Body of pancreas (tissue), 4 donors: ENCODE results near the gene STX11. TPM values are rescaled to one million over a fixed set of nuclear protein-coding genes. Genes with fewer than 3 reads are reported as not detected.

Experiments used
- ATAC-seq: fragments of 150-250 bp; one replicate; pipeline ENCODE4 v1.9.1; 2016
- DNase-seq, 4 donors: peaks; one replicate each; pipeline ENCODE4 v3.0.0-alpha.2; 2019
- H3K27ac ChIP-seq, 4 donors: fragments of 200-600 bp; sonication (generic); 1 replicate in 3 of 4; 2 replicates in 1 of 4; pipeline versions ENCODE4 v1.5.1 to v1.6.1; 2016 to 2019; ENCODE audit warnings: mild to moderate bottlenecking in 1 of 4, mixed read lengths in 1 of 4, moderate library complexity in 1 of 4
- H3K27me3 ChIP-seq, 2 donors: fragments of 200-600 bp; sonication (generic); one replicate each; pipeline ENCODE4 v1.6.0; 2016; ENCODE audit warnings: mild to moderate bottlenecking in 1 of 2
- H3K36me3 ChIP-seq, 2 donors: fragments of 200-600 bp; sonication (generic); replicated peaks in 1 of 2; 2 replicates each; pipeline ENCODE4 v1.5.1; 2016; ENCODE audit warnings: low read depth in 2 of 2; ENCODE audit not compliant: insufficient read depth in 1 of 2
- H3K4me1 ChIP-seq: fragments of 200-600 bp; sonication (generic); one replicate; pipeline ENCODE4 v1.6.0; 2016
- H3K4me3 ChIP-seq, 2 donors: fragments of 200-600 bp; sonication (generic); 1 replicate in 1 of 2; 2 replicates in 1 of 2; pipeline ENCODE4 v1.5.1; 2016 to 2019
- H3K9me3 ChIP-seq, 3 donors: fragments of 200-600 bp; sonication (generic); 1 replicate in 2 of 3; 2 replicates in 1 of 3; pipeline ENCODE4 v1.5.1; 2016
- POLR2A ChIP-seq, 3 donors: fragments of 450-650 bp; IDR thresholded peaks; one replicate each; pipeline ENCODE4 v1.6.1; 2016; ENCODE audit warnings: antibody characterized with exemption in 3 of 3, mild to moderate bottlenecking in 2 of 3
- WGBS, 2 donors: methylation state at CpG; one replicate each; pipeline ENCODE4 v1.1.5; 2017; 5-methylcytosine and 5-hydroxymethylcytosine counted together
- intact Hi-C: fragments of 100-400 bp; cut with DNase I; formaldehyde crosslinking; loops from one replicate; pipeline ENCODE4 v1.15.1; 2023
- total RNA-seq, 2 donors: library from RNA; depleted of rRNA; stranded (reverse); fragments of >200 nt; gene quantifications; one replicate each; pipeline ENCODE4 v1.1.0, GENCODE V29; 2016
- TF ChIP-seq, protein P1 (sequence below), 7 experiments: fragments of 450-650 bp in 4 of 7; fragments of 200-600 bp in 3 of 7; sonication (generic) in 3 of 7; IDR thresholded peaks; one replicate each; pipeline ENCODE4 v1.5.1; 2016 to 2019; ENCODE audit warnings: antibody characterized with exemption in 7 of 7

STX11 gene
- total RNA-seq, 2 donors from 2014 or later = 4.4 to 7.6 TPM

DNA sequence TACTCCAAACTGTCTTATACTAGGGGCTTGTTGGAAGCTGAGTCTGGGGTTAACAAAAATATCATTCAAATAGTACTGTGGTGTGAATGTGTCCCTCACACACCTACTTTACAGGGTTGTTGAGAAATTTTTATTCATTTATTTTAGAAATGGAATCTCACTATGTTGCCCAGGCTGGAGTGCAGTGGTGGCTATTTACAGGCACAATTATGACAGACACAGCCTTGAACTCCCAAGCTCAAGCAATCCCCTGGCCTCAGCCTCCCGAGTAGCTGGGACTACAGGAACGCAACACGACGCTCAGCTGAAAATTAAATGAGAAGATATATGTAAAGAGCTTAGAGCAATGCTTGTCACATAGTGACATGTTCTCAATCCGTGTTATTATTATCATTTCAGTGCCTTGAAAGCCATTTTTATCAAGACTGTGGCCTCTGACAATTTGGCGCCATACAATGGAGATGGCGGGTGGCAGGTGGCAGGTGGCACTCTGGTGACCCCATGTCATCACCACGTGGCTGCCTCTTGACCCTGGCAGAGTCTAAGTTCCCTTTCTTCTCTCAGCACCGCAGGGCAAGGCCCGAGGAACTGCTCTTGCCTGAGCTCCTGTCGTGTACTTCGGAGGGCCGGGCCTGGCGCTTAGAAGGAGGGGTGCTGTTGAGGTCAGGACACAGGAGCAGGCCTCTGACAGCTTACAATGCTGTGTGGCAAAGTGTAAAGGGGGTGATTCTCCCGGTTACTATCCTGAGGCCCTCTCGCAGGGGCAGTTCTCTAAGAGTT lies 64.5 kb downstream of the STX11 start:
- ATAC-seq (no peak), DNase-seq (no peak)
- no peaks in the 10 kb centered on the region for H3K27me3 ChIP-seq
- H3K4me1 ChIP-seq = peaks cover 9% of the 10 kb centered on the region
- H3K27ac ChIP-seq = peak overlapping the region; percentile 86 to 97 (median 94)
- H3K36me3 ChIP-seq = no peaks in the 10 kb centered on the region
- 79 to 85% methylated on average over 10 to 16 of the region's 16 CpGs for WGBS, 2 donors
- H3K9me3 ChIP-seq = no peaks in the 10 kb centered on the region
- intact Hi-C loops = no loop called here
- H3K4me3 ChIP-seq = no peak overlapping the region
- TF ChIP-seq, protein P1, sequence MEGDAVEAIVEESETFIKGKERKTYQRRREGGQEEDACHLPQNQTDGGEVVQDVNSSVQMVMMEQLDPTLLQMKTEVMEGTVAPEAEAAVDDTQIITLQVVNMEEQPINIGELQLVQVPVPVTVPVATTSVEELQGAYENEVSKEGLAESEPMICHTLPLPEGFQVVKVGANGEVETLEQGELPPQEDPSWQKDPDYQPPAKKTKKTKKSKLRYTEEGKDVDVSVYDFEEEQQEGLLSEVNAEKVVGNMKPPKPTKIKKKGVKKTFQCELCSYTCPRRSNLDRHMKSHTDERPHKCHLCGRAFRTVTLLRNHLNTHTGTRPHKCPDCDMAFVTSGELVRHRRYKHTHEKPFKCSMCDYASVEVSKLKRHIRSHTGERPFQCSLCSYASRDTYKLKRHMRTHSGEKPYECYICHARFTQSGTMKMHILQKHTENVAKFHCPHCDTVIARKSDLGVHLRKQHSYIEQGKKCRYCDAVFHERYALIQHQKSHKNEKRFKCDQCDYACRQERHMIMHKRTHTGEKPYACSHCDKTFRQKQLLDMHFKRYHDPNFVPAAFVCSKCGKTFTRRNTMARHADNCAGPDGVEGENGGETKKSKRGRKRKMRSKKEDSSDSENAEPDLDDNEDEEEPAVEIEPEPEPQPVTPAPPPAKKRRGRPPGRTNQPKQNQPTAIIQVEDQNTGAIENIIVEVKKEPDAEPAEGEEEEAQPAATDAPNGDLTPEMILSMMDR (IDR thresholded peaks at IDR 0.05) = no peak
- TF ChIP-seq POLR2A (IDR thresholded peaks at IDR 0.05) = no peak

DNA sequence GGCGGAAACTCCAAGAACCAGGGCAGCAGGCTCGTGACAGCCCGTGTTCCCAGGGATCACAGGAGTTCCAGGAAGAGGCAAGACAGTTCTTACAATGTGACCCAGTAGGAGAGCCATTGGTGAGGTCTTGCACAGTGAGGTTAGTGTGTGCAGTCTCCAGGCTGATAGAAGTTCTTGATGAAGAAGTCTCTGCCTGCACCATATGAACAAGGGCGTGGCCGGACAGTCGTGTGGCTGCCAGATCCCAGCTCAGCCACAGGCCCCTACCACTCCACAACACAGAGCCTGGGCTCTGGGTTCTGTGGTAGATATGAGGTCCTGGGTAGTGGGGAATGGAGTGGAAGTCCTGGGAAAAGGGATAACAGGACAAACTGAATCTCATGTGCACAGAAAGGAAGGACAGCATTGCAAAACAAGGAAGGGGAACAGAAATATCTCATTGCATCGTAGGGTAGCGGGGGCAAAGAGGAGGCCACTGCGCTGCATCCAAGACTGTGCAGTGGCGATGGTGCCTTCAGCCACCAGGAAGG lies 65.2 kb downstream of the STX11 start:
- intact Hi-C loops = no loop called here
- Histone ChIP-seq H3K27ac (peak overlapping the region; percentile 86 to 97 (median 94)), H3K4me3 (peak overlapping the region; percentile 31 to 35), H3K27me3 (no peaks in the 10 kb centered on the region), H3K4me1 (peaks cover 9% of the 10 kb centered on the region), H3K9me3 (no peaks in the 10 kb centered on the region), H3K36me3 (no peaks in the 10 kb centered on the region)
- DNase-seq = peak; percentile 18 to 44 (median 34)
- WGBS, 2 donors = 8 to 34% methylated on average over 9 to 10 of the region's 10 CpGs
- peak; percentile 1 for ATAC-seq
- TF ChIP-seq, protein P1 (IDR thresholded peaks at IDR 0.05) = no peak
- no peak for TF ChIP-seq POLR2A (IDR thresholded peaks at IDR 0.05)

- 0% methylated on average over 8 to 61 of the region's 61 CpGs for WGBS, 2 donors
- no peaks in the 10 kb centered on the region for H3K36me3 ChIP-seq
- DNase-seq (peak; percentile 95 to 98 (median 96)), ATAC-seq (peak; percentile 90)
- no peaks in the 10 kb centered on the region for H3K9me3 ChIP-seq
- no peaks in the 10 kb centered on the region for H3K27me3 ChIP-seq
- H3K4me3 ChIP-seq = peak overlapping the region; percentile 31 to 35
- TF ChIP-seq, protein P1 (IDR thresholded peaks at IDR 0.05) = peak; percentile 52 to 98 (median 86)
- peak; percentile 18 to 70 (median 58) for TF ChIP-seq POLR2A (IDR thresholded peaks at IDR 0.05)
- intact Hi-C loops = no loop called here
- peak overlapping the region; percentile 86 to 97 (median 94) for H3K27ac ChIP-seq
- H3K4me1 ChIP-seq = peaks cover 9% of the 10 kb centered on the region
Observed at GRCh38 chr6:144215932-144216667, 65.8 kb downstream of the STX11 start.

DNA sequence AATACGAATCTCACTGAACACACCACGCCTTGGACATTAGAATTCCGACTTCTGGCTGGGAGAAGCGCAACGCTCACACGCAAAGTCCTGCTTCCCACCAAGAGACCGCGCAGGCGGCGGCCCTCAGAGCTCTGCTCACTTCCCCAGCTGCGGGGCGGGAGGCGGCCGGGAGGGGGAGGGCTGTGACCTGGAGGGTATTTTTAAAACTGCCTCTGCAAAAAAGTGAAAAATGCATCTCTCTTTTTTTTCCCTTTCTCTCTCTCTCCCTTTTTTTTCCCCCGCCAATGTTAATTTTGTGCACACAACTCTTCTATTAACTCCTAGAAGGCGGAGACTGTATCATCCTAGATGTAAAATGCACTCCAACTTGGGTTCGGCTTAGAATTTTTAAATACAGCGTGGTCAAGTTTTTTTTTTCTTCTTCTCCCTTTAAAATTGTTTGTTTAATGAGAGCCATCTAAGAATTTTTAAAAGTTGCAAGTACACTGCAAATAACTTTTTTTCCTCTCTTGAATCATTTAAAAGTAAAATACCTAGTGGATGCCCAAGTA lies 66.4 kb downstream of the STX11 start:
- no peak for DNase-seq
- intact Hi-C loops = no loop called here
- peak; percentile 49 for ATAC-seq
- WGBS, 2 donors = 11% methylated on average over 18 of the region's 18 CpGs
- Histone ChIP-seq H3K36me3 (no peaks in the 10 kb centered on the region), H3K9me3 (no peaks in the 10 kb centered on the region), H3K4me3 (peak overlapping the region; percentile 31 to 35), H3K27ac (peak overlapping the region; percentile 59 to 97 (median 94)), H3K27me3 (no peaks in the 10 kb centered on the region), H3K4me1 (peaks cover 9% of the 10 kb centered on the region)
- TF ChIP-seq POLR2A (IDR thresholded peaks at IDR 0.05) = no peak
- TF ChIP-seq, protein P1 (IDR thresholded peaks at IDR 0.05) = peak in 3 of 7 experiments; percentile 10 to 45 (median 33)
